Uterus (tissue), 2 donors: ENCODE measurements around the gene TXNRD2.

Source experiments
- POLR2A ChIP-seq, 2 donors: fragments of 450-650 bp; IDR thresholded peaks; one replicate each; pipeline ENCODE4 v1.6.1; 2016; ENCODE audit warnings: antibody characterized with exemption in 2 of 2, mild to moderate bottlenecking in 1 of 2, moderate library complexity in 1 of 2
- TF ChIP-seq, protein P1 (sequence below), 4 experiments: fragments of 200-600 bp in 2 of 4; fragments of 450-650 bp in 2 of 4; sonication (generic) in 2 of 4; IDR thresholded peaks; one replicate each; pipeline ENCODE4 v1.5.1; 2016 to 2019; ENCODE audit warnings: antibody characterized with exemption in 4 of 4, mild to moderate bottlenecking in 2 of 4, moderate library complexity in 1 of 4

GRCh38 chr22:19964701-19965386 lies 23.2 kb upstream of the TXNRD2 start:
- TF ChIP-seq, protein P1, sequence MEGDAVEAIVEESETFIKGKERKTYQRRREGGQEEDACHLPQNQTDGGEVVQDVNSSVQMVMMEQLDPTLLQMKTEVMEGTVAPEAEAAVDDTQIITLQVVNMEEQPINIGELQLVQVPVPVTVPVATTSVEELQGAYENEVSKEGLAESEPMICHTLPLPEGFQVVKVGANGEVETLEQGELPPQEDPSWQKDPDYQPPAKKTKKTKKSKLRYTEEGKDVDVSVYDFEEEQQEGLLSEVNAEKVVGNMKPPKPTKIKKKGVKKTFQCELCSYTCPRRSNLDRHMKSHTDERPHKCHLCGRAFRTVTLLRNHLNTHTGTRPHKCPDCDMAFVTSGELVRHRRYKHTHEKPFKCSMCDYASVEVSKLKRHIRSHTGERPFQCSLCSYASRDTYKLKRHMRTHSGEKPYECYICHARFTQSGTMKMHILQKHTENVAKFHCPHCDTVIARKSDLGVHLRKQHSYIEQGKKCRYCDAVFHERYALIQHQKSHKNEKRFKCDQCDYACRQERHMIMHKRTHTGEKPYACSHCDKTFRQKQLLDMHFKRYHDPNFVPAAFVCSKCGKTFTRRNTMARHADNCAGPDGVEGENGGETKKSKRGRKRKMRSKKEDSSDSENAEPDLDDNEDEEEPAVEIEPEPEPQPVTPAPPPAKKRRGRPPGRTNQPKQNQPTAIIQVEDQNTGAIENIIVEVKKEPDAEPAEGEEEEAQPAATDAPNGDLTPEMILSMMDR (IDR thresholded peaks at IDR 0.05): no peak
- no peak for TF ChIP-seq POLR2A (IDR thresholded peaks at IDR 0.05)
